Suprapubic skin (tissue), 4 donors: ENCODE measurements around the gene DFFB. TPM values are rescaled to one million over a fixed set of nuclear protein-coding genes. Genes with fewer than 3 reads are reported as not detected.

Source experiments
- DNase-seq, 2 donors: peaks; one replicate each; pipeline ENCODE4 v3.0.0-alpha.2; 2019; ENCODE audit warnings: low spot score in 2 of 2
- H3K27ac ChIP-seq: fragments of 200-600 bp; sonication (generic); one replicate; pipeline ENCODE4 v1.5.1; 2019
- H3K27me3 ChIP-seq: fragments of 200-600 bp; sonication (generic); one replicate; pipeline ENCODE4 v1.5.1; 2019
- H3K36me3 ChIP-seq: fragments of 200-600 bp; sonication (generic); one replicate; pipeline ENCODE4 v1.5.1; 2019
- H3K4me1 ChIP-seq: fragments of 200-600 bp; sonication (generic); one replicate; pipeline ENCODE4 v1.5.1; 2019
- H3K4me3 ChIP-seq: fragments of 200-600 bp; sonication (generic); one replicate; pipeline ENCODE4 v1.5.1; 2019; ENCODE audit warnings: mild to moderate bottlenecking
- H3K9me3 ChIP-seq: fragments of 200-600 bp; sonication (generic); one replicate; pipeline ENCODE4 v1.5.1; 2019
- EP300 ChIP-seq: sonication (generic); formaldehyde crosslinking; IDR thresholded peaks from one replicate; pipeline ENCODE4 v1.6.1; 2017; ENCODE audit warnings: antibody characterized with exemption
- POLR2A ChIP-seq, 2 donors: fragments of 450-650 bp; IDR thresholded peaks; one replicate each; pipeline ENCODE4 v1.6.1; 2017; ENCODE audit warnings: antibody characterized with exemption in 2 of 2, mild to moderate bottlenecking in 2 of 2, moderate library complexity in 2 of 2
- POLR2AphosphoS5 ChIP-seq, 3 donors: sonication (generic); formaldehyde crosslinking; IDR thresholded peaks; one replicate each; pipeline ENCODE4 v1.6.1; 2017; ENCODE audit warnings: antibody characterized with exemption in 3 of 3
- WGBS: methylation state at CpG from one replicate; pipeline ENCODE4 v1.1.5; 2018; 5-methylcytosine and 5-hydroxymethylcytosine counted together
- total RNA-seq, 4 donors: library from RNA; depleted of rRNA; stranded (reverse); fragments of >200 nt; gene quantifications; one replicate each; pipeline ENCODE4 v1.1.0, GENCODE V29; 2016
- TF ChIP-seq, protein P1 (sequence below), 2 donors: fragments of 200-600 bp in 1 of 2; fragments of 450-650 bp in 1 of 2; sonication (generic) in 1 of 2; IDR thresholded peaks; one replicate each; pipeline ENCODE4 v1.5.1; 2016 to 2019; ENCODE audit warnings: antibody characterized with exemption in 2 of 2, mild to moderate bottlenecking in 1 of 2, moderate library complexity in 1 of 2

Gene DFFB
- total RNA-seq, 4 donors from 2014 or later: 2.7 to 6.8 (median 4.2) TPM

DNA sequence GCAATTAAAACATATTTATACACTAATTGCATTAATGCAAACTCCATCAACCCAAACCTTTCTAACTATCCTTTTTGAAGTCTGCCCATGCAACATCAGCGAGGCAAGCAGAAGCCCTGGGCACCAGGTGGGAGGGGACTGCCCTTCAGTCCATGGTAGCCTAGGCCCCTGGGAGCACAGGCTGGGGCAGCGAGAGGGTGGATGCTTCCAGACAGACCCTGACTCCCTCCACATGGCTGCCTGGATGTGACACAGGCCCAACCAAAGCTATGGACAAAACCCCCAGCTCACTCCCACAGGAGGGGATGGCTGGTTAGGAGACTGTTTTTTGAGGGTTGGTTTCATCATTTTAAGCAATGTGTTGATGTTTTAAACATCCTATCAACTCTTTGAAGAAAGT, 43.2 kb upstream of the DFFB start:
- Histone ChIP-seq H3K27ac (no peak overlapping the region), H3K4me3 (no peak overlapping the region), H3K27me3 (no peaks in the 10 kb centered on the region), H3K36me3 (peaks cover 42% of the 10 kb centered on the region), H3K4me1 (no peaks in the 10 kb centered on the region), H3K9me3 (no peaks in the 10 kb centered on the region)
- TF ChIP-seq, protein P1, sequence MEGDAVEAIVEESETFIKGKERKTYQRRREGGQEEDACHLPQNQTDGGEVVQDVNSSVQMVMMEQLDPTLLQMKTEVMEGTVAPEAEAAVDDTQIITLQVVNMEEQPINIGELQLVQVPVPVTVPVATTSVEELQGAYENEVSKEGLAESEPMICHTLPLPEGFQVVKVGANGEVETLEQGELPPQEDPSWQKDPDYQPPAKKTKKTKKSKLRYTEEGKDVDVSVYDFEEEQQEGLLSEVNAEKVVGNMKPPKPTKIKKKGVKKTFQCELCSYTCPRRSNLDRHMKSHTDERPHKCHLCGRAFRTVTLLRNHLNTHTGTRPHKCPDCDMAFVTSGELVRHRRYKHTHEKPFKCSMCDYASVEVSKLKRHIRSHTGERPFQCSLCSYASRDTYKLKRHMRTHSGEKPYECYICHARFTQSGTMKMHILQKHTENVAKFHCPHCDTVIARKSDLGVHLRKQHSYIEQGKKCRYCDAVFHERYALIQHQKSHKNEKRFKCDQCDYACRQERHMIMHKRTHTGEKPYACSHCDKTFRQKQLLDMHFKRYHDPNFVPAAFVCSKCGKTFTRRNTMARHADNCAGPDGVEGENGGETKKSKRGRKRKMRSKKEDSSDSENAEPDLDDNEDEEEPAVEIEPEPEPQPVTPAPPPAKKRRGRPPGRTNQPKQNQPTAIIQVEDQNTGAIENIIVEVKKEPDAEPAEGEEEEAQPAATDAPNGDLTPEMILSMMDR (IDR thresholded peaks at IDR 0.05): no peak
- TF ChIP-seq POLR2A (IDR thresholded peaks at IDR 0.05): no peak
- TF ChIP-seq POLR2AphosphoS5 (IDR thresholded peaks at IDR 0.05): no peak
- no peak for TF ChIP-seq EP300
- no peak for DNase-seq
- WGBS: 88% methylated on average over 2 of the region's 2 CpGs

DNA sequence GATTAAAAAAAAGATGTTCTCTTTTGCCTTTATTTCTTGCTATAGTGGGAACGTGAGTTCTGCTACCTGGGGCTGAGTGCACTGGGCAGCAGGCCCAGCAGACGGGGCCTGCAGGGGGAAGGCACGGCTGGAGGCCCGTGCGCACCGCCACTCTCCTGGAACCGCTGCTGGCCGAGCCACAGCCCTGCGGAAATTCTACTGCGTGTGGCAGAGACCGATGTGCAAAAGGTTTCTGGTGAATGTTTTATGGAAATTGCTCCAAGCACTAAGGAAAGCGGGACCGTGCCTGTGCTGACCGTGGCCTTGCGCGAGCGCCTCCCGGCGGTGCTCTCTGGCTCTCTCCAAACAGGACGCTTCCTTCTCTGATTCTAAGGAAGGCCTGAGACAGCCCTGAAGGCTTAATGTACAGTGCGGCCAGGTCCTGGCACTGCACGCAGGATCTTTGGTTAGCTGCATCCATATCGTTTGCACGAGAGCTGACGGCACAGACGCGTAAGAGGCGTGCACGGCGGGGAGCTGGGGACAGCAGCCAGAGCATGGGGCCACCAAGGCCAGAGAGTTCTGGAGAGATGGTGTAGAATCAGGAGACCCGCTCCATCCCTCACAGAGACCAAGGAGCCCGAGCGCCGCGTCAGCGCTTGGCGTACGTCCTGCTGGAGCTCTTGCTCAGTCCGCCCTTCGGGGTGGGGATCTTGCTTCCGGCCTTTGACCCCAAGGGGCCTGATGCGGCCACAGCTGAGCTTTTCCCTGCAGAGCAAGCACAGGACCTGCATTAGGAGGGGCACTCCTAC, 42.3 kb upstream of the DFFB start:
- no peak overlapping the region for H3K27ac ChIP-seq
- peaks cover 47% of the 10 kb centered on the region for H3K36me3 ChIP-seq
- H3K4me3 ChIP-seq: no peak overlapping the region
- H3K27me3 ChIP-seq: no peaks in the 10 kb centered on the region
- WGBS: 88% methylated on average over 30 of the region's 42 CpGs
- H3K4me1 ChIP-seq: no peaks in the 10 kb centered on the region
- no peak for DNase-seq
- H3K9me3 ChIP-seq: no peaks in the 10 kb centered on the region
- TF ChIP-seq EP300 (no peak), POLR2A (IDR thresholded peaks at IDR 0.05) (no peak), POLR2AphosphoS5 (IDR thresholded peaks at IDR 0.05) (no peak)
- TF ChIP-seq, protein P1 (IDR thresholded peaks at IDR 0.05): no peak

GRCh38 chr1:3816331-3817137, 40.7 kb upstream of the DFFB start:
- Histone ChIP-seq H3K27me3 (no peaks in the 10 kb centered on the region), H3K36me3 (peaks cover 63% of the 10 kb centered on the region), H3K9me3 (no peaks in the 10 kb centered on the region), H3K4me1 (no peaks in the 10 kb centered on the region), H3K27ac (no peak overlapping the region), H3K4me3 (no peak overlapping the region)
- no peak for DNase-seq
- no peak for TF ChIP-seq POLR2A (IDR thresholded peaks at IDR 0.05)
- TF ChIP-seq POLR2AphosphoS5 (IDR thresholded peaks at IDR 0.05): no peak
- no peak for TF ChIP-seq EP300
- TF ChIP-seq, protein P1 (IDR thresholded peaks at IDR 0.05): no peak
- 90% methylated on average over 34 of the region's 38 CpGs for WGBS

DNA sequence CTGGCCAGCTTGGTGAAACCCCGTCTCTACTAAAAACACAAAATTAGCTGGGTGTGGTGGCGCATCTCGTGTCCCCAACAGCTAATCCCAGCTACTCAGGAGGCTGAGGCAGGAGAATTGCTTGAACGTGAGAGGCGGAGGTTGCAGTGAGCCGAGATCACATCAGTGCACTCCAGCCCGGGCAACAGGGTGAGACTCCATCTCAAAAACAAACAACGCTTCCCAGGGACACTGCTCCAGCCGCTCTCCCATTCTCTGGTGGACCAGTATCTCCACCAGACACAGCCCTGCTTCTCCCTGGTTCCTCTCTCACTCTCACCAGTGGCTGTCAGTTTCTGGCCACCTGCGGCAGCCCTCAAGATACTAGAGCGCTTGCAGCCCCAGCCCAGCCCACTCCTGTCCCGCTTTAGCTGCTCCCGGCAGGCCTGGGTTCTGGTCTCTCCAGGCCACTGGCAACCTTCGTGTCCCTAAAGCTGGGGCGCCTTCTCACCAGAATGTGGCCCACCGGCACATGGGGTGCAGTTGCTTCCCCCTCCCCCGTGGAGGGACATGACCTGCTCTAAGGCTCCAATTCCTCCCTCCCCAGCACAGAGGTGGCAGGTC, 40.0 kb upstream of the DFFB start:
- H3K4me1 ChIP-seq: no peaks in the 10 kb centered on the region
- H3K27ac ChIP-seq: no peak overlapping the region
- TF ChIP-seq, protein P1 (IDR thresholded peaks at IDR 0.05): no peak
- TF ChIP-seq POLR2AphosphoS5 (IDR thresholded peaks at IDR 0.05) (no peak), EP300 (no peak), POLR2A (IDR thresholded peaks at IDR 0.05) (no peak)
- H3K9me3 ChIP-seq: no peaks in the 10 kb centered on the region
- 94% methylated on average over 15 of the region's 17 CpGs for whole genome bisulfite sequencing
- DNase-seq: no peak
- H3K36me3 ChIP-seq: peaks cover 70% of the 10 kb centered on the region
- H3K4me3 ChIP-seq: no peak overlapping the region
- H3K27me3 ChIP-seq: no peaks in the 10 kb centered on the region
